ENCODE measurements around the gene HCRTR1.

Gene HCRTR1

DNA sequence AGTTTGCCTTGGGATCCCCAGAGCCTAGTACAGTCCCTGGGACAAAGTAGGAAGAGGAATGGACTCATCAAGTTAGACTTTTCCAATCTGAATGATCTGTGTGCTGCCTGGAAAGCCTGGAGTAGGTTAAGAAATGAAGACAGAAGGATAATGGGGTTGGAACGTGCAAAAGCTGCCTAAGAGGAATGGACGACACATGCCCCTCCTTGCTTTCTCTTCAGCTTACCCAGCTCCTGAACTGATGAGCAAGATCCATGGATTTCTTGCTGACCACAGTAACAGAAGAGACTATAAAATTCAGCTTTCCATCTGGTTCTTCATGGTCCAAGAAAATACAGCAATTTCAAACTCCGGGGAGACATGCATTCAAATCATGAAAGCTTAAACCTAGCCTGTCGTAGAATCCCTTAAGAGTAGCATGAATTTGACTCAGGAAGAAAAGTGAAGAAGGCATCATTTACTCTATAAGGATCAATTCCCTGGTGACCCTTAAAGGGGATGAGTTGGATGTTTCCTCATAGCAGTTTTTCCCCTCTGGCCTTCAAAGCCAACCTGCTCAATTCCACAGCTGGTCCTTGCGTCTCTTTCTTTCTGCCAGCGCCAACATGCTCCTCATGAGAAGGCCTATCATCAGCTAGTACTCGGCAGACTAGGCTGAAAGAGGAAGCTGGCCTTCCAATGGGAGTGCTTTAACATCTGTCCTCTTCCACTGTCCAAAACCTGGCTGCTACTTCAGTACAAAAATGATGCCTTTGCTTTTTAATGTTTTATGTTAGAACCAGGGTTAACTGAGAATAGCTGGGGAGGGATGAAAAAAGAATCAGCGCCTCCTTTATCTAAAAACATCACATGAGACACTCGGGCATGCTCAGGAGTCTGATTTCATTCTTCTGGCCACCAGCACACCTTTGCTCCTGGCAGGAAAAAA lies 32.9 kb downstream of the HCRTR1 start:
- ATAC-seq: no peak

DNA sequence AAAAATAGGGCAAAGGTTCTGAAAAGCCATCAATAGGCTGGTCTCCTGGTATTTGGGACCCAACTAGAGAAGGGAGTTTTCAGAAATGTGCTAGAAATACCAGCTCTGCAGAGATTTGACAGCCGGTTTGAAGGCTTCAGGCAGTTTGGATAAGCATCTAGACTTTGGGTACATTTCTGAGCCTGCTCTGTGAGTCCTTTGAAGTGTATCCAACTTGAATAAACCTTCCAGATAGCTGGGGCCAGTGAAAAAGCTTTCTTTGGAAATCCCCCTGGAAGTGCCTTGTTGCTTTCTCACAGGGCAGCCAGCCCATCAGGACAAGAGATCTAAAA lies 33.6 kb downstream of the HCRTR1 start:
- no peak for ATAC-seq

DNA sequence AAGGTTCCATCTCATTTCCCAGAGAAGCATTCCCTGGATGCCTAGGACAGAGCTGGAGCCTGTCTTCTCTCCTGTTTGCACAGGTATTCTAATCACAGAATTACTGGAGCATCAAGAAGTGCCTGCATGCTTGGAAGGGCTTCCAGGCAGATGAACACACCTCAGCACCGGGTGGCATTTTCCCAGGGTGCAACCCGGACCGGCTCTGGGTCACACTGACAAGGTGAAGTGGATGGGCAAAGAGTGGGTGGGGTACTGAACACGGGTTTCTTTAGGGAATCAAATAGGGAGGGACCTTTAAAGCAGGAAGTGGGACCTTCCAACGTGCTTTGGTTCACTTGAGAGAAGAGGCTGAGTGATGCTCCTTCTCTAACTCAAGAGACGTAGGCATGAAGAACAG lies 34.3 kb downstream of the HCRTR1 start:
- ATAC-seq: no peak

DNA sequence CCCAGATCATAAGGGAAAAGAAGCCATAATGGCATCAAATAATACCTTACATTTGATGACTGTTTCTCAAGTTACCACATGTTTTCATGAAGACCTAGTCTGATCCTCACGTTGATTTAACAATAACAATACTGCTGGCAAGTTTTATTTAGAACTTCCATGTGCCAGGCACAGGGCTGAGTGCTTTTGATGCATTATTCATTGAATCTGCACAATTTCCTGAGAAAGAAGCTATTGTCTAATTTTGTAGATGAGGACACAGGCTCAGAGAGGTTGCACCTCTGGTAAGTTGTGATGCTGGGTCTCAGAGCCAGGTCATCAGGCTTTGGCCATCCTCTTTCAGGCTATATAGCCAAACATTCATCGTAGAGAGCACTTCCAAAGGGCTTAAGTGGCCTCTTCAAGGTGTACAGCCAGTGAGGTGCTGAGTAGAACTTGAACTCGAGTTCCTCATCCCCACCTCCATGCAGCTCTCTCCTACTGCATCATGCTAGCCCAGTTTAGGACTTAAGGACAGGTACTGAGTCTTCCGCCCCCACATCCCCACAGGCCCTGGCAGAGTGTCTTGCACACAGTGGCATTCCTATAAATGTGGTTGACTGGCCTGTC lies 35.5 kb downstream of the HCRTR1 start:
- no peak for ATAC-seq

DNA sequence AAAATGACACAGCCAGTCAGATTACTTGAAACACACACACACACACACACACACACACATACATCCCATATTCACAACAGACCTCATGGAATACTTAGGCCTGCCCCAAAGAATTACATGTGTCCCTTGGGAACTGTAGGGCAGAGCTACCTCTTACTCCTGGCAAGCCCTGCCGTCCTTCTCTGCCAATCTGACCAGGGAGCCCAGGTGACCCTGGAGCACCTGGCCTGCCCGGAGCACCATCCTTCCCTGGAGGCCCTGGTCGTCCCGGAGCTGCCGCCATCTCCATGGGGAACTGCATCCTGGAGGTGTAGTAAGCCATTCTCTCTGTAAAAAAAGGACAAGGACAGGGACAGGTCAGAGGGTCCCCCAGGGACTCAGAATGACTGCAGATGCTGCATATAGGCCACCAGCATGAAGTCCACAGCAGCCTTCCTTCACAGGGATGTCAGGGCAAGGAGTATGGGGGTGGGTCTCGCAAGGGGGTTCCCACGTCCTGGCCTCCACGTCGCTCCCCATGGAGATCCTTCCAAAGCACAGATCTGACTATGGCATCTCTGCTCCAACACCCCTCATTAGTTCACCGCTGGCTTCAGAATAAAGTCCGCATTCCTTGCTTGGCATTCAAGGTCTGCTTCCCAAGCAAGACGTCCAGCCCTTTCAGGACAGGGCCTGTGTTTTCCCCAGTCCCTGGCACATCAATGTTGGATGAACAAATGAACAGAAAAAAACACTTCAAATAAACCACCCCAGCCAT lies 36.4 kb downstream of the HCRTR1 start:
- ATAC-seq: no peak

DNA sequence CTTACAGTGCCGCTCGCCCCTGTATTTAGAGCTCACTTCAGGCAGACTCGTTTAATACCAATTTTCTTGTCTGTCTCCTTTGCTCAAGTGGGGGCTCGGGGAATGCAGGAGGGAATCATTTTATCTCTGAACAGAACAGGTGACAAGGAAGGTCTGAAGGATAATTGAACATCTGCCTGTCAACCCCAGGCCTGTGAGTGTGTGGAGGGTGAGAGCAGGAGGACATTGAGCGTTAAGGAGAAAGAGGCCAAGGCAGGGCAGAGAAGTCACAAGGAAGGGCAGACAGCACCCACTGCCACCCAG lies 36.9 kb downstream of the HCRTR1 start:
- no peak for ATAC-seq

DNA sequence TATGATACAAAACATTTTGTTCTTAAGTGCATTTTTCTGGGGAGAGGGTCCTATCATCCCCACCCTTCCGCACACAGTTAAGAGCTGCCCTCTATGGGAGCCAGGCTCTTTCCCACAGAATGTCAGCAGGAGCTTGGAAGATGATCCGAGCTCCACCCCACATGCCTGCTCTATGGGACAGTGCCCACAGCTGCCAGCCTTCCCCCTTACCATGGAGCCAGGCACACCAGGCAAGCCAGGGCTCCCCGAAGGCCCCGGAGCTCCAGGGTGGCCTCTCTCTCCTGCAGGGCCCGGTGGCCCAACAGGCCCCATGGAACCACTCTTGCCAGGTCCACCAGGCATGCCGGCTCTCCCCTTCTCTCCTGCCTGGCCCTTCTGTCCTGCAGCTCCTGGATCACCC lies 37.6 kb downstream of the HCRTR1 start:
- no peak for ATAC-seq

DNA sequence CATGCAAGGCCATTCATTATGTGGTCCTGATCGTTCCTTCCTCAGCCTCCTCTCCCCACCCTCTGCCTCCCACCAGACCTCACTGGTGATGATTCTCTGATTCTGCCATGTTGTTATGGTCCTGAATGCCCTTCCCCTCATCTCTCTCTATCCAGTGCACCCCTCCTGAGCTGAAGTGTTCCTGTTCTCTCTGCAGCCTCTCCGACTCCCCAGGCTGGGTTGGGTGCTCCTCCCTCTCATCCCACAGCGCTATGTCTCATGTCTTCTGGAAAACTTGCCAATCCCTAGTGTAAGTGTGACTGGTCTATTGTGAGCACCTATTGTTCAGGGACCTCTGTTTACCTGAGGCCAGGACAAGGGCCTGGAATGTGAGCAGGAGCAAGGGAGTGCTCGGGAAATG lies 38.3 kb downstream of the HCRTR1 start:
- no peak for ATAC-seq

DNA sequence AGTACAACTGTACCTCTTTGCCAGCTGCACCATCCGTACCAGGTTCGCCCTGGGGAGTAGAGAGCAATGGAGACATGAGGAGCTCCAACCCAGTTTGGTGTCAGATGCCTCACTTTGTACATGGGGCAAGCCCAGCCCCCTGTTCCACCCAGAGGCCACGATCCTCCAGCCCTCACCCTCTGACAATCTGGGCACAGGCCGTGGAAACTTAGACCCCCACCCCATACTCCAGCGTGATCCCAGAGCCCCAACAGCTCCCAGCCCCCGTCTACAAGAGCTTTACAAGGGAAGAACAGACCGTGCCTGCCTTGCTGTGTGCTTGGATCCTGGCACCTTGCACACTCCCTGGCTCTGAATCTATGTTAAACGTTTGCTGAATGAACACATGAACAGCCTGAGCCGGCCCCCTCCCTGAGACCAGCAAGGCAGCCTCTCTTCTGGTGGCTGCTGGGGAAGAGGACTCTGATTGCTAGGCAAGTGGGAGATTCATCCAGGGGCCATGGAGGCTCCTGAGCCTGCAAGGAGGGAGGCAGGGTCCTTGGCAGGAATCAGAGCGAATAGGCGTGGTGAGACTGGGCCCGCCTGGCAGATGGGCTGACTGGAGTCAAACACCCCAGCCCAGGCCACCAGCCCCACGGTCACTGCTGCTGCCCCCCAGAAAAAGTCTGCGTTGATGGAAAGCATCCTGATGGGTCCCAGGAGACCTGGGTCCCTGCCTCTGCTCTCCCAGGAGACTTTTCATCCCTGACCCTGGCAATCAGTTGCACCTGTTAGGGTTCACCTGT lies 39.7 kb downstream of the HCRTR1 start:
- no peak for ATAC-seq

DNA sequence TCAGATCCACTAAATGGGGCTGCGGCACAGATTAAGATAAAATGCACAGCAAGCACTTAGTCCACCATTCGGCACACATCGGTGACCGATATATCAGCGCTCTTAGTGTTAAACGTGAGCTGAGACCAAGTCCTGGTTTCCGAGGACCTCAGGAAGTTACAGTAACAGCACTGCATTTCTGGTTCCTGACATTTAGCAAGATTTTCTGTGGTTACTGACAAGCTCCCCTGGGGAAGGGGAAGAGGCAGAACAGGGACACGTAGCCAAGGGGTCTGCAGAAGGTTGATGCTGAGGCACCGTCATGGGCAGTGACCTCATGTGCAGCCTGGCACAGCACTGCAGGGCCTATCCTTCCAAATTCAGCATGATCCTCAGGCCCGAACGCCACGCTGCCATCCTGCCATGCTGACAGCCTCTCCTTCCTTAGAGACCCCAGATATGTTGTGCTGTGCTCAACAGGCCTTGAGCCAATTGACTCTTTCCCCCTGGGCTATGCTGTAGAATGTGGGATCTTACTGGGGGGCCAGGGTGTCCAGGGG lies 40.6 kb downstream of the HCRTR1 start:
- ATAC-seq: no peak

DNA sequence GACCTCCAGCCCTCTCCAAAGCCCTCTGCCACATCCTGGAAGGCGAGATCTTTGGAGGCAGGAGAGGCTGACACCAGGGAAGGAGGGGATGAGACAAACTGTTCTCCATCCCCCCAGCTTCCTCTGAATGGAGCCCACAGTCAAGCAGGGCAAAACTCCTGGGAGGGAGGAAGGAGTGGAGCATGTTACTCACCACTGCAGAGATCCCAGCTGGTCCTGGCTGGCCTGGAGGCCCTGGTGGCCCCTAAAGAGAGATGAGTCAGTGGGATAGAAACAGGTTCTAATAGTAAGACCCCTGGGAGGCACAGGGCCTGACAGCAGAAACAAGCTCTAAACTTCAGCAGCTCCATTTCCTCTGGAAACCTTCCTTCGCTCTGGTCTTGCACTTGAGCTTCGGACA lies 41.2 kb downstream of the HCRTR1 start:
- no peak for ATAC-seq

DNA sequence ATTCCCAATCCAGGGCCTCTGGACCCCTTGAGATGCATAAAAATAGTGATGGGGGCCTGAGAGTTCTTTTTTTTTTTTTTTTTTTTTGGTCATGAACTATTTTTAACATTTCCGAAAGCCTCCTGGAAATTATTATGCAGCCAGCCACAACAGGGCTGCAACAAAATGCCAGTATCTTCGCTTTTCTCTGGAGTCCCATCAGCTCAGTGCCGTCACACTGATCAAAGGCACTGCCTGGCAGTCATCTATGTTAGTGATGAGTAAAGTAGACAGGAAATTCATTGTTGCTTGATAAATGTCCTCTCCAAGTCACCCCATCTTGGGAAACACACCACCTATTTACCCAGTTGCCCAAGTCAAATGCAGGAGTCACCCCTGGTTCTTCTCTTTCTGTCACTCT lies 42.4 kb downstream of the HCRTR1 start:
- no peak for ATAC-seq

DNA sequence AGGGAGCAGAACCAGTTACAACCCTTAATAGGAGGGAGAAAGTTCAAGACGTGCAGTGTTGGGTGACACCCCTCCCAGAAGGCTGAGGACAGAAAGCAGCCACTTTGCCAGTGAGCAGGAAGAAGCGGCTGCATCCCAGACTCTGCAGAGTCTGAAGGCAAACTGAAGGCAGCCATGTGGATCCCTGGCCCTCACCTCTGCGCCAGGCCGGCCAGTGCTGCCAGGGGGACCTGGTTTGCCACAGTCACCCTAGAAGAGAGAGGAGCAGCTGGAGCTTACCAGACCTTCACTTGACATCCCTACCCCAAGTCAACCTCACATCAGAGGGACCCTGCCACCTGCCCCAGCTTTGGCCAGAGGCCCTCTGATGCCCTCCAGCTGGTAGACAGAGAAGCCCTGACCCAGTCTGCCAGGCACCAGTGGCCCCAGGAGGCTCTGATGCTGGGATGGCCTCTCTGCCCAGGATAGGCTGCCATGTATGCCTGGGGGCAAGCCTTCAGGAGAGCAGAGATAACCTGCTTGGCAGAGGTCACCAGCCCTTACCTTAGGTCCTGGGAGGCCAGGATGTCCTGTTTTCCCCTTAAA lies 43.5 kb downstream of the HCRTR1 start:
- no peak for ATAC-seq

DNA sequence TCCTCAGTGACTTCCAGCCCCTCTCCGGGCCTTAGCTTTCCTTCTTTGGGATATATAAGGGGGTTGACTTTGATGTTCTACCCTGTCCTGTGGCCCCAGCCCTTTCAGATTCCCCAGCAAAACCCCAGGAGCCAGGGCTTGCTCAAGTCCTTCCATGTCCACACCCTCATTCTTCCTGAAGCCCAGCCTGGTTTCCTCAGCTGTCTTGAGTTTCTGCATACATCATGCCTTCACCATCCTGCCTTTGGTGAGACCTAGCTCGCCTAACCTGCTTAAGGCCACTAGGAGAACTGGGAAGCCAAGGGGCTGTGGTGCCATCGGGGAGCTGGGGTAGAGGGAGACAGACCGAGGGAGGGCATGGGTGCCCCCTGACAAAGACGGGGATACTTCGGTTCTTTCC lies 44.4 kb downstream of the HCRTR1 start:
- ATAC-seq: no peak

DNA sequence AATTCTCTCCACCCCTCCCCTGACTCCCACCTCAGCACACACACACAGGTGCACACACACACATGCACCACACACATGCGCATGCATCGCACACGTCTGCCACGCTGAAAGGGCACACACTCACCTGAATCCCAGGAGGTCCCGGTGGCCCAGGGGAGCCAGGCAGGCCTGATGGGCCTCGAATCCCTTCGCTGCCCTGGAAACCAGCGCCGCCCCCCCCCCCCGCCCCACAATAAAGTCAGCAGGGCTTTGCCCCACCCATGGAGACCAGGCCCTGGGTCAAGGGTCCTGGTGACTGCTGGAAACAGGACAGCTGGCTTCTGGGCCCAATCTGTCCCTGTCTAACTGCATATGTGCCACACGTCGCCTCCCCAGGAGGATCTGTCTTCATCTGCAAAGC lies 45.0 kb downstream of the HCRTR1 start:
- ATAC-seq: no peak

DNA sequence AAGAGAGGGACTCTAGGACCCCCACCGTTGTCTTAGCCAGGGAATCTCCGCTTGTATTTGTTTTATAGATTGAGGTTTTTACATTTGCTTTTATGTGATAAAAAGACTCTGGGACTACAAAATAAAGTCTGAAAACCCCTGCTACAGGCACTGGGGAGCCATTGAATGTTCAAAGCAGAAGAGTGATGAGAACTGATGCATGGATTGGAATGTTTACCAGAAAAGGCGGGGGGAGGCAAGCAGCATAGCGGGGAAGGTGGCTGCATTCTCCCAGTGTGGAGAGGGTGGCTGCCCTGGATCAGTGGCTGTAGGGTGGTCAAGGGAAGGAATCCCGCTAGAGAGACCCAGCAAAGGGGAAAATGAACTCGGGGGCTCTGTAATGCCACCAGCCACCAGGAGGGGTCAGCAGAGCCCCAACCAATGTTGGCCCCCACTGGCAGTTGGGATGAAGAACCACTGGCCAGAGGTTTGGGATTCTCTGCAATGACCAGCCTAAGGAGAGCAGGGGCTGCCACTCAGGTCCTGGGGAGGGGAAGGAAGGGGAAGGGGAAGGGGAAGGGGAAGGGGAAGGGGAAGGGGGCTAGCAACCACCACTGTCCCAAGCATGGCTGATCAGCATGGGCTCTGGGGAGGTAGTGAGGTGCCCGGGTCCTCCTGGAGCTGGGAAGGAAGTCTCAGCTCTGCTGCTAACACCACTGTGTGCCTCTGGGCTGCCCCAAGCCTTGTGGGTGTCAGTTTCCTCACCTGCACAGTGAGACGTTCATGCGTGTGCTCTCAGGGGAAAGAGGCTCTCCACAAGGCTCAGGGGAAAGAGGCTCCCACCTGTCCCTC lies 46.3 kb downstream of the HCRTR1 start:
- ATAC-seq: no peak

DNA sequence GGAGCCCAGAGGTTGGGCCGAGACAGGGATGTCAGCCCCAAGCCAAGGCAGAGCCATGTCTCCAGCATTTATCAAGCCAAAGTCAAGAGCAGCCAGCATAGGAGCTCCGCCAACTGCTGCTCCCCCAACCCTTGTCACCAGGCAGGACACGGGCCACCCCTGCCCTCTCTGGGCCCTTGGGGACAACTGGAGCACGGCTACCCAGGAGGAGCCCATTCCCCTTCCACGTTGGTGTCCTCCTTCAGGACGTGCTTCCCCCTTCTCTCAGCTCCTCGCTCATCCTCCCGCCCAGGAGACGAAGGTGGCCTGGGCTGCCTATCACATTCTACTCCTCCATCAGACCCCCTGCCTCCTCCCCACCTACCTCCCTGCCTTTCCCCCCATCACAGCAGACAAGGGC lies 47.0 kb downstream of the HCRTR1 start:
- no peak for ATAC-seq

DNA sequence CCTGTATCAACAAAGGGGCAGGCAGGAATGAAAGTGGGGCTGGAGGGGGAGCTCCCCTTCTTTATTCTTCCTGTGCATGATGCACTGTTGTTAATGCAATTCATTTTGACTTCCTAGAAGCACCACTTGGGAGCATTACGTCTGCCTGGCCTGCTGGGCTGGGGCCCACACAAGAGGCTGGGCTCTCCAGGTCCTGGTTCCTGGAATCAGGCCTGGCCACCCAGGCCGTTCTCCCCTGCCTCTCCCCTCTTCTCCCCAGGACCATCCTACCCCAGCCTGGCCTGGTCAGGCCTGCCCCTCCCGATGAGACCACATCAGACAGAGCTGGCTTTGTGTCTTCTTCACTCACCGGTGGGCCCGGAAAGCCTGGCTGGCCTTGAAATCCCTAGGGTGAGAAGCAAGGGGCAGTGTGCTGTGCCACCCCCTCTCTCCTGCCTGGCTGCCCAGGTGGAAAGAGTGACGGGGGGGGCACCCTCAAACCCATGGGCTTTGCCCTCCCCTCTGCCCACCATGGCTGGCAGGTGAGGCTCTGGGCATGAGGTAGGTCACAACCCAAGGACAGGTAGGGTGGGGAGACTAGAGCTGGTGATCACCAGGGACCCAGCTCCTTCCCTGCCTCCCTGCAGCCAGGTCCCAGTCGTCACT lies 47.9 kb downstream of the HCRTR1 start:
- no peak for ATAC-seq

DNA sequence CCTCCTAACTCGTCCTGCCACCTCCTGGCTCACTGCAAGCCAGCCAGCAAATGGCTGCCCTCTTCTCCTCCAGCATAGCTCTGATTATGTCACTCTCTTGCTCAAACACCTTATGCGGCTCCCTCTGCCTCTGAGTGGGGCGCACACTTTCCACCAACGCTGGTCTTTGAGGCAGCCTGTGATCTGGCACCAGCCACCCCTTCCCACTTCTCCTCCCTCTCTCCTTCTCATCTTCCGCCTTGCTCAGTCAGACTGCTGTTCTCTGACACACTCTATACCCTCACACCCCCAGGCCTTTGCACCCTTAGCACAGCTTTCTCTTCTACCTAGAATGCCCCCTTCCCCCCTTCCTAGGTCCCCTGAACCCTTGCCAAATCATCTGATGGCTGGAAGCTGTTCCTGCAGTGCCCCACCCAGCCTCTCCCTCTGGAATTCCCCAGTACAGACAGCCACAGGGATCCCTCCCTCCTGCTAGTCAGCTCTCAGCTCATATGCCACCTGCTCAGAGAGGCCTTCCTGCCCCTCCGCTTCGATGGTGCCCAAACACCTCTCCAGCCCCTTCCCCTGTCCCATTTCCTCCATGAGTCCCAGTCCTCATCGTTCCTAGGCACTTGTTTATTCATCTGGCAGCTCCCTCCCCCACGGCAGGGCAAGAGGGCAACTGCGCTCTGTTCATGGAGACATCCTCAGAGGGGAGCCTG lies 48.9 kb downstream of the HCRTR1 start:
- no peak for ATAC-seq

DNA sequence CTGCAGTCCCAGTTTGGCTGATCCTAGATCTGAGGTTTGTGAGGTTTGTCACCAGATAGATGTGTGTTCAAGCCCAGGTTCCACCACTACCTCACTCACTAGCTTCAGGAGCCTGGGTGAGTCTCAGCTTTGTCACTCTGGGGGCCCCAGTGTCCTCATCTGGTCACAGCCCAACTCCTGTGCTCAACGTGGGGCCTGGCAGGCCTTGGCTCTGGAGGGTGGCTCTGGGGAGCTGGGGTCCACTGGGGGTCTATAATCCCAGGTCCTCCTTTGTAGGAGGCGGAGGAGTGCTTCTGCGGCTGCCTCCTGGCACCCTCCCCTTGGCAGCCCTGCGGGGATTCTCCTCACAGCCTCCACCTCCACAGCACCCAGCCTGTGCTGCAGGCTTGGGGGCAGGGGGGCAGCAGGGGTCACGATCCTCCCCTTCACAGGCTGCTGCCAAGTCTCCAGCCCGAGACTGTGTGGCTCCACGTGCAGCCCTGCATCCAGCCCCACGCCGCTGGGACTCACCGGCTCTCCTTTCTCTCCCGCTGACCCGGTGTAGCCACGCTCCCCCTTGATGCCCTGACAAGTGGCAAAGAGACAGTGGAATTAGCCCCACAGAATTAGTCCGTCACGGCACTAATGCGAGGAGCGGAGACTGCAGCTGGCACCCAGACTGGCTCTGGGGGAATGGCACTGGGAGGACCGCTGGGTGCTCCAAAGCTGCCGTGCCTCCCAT lies 49.7 kb downstream of the HCRTR1 start:
- no peak for ATAC-seq
